HepG2 (cell line): ENCODE data around the gene GOLGA8R.
"Not testable (repeated sequence)": the region's sequence is repeated elsewhere in the genome, so short reads cannot be mapped to it uniquely, and the experiment has no call there.

ENCODE experiments used
- ARHGAP35 ChIP-seq: sonication (generic); formaldehyde crosslinking; IDR thresholded peaks from 2 replicates; pipeline ENCODE4 v1.9.0; 2022; ENCODE audit warnings: mild to moderate bottlenecking, inconsistent platforms, moderate library complexity, missing genetic modification reagents, borderline replicate concordance
- EZH2 ChIP-seq: conservative IDR thresholded peaks from 2 replicates; pipeline ENCODE4 v1.6.1; 2012; ENCODE audit warnings: mild to moderate bottlenecking, low read depth, low read length, moderate library complexity
- RNF2 ChIP-seq: fragments of 450-650 bp; conservative IDR thresholded peaks from 2 replicates; pipeline ENCODE4 v1.6.1; 2016; ENCODE audit warnings: low read depth
- SATB2 ChIP-seq: sonication (generic); formaldehyde crosslinking; IDR thresholded peaks from 2 replicates; pipeline ENCODE4 v1.5.0; 2020; ENCODE audit warnings: missing genetic modification reagents
- SRF ChIP-seq: IDR thresholded peaks from 2 replicates; pipeline ENCODE4 v1.6.1; 2011; ENCODE audit warnings: mild to moderate bottlenecking, low read depth, low read length, moderate library complexity
- ZNF841 ChIP-seq: sonication (generic); formaldehyde crosslinking; IDR thresholded peaks from 2 replicates; pipeline ENCODE4 v1.8.1; 2023; ENCODE audit warnings: missing genetic modification reagents, borderline replicate concordance
- TF ChIP-seq, protein P1 (sequence below): sonication (generic); formaldehyde crosslinking; conservative IDR thresholded peaks from 2 replicates; pipeline ENCODE4 v1.8.0; 2022; ENCODE audit warnings: mild to moderate bottlenecking, moderate library complexity, missing genetic modification reagents
- TF ChIP-seq, protein P2 (sequence below): sonication (generic); formaldehyde crosslinking; IDR thresholded peaks from 2 replicates; pipeline ENCODE4 v1.5.0; 2020; ENCODE audit warnings: mild to moderate bottlenecking, missing genetic modification reagents, moderate library complexity

DNA sequence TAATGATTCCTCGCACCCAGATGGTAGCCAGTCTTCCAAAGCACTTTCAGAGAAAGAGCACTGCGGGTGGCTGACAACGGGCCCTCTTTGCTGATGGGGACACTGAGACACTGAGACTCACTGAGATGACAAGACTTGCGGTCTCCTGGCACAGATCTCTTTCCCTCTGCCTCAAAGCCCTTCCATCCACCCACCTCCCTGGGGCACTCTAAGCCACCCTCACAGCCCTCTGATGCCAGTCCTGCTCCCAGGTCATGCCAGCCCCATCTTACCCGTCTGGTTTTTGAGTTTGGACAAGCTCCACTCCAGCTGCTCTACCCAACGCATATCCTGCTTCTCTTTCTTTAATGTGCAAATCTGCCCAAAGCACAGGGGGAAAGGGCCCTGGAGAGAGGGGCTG lies 6.4 kb downstream of the GOLGA8R start:
- TF ChIP-seq RNF2; ZNF841 (CRISPR knock-in tag); SATB2 (CRISPR knock-in tag); SRF; EZH2; ARHGAP35 (CRISPR knock-in tag): not testable (repeated sequence)
- TF ChIP-seq, protein P1, sequence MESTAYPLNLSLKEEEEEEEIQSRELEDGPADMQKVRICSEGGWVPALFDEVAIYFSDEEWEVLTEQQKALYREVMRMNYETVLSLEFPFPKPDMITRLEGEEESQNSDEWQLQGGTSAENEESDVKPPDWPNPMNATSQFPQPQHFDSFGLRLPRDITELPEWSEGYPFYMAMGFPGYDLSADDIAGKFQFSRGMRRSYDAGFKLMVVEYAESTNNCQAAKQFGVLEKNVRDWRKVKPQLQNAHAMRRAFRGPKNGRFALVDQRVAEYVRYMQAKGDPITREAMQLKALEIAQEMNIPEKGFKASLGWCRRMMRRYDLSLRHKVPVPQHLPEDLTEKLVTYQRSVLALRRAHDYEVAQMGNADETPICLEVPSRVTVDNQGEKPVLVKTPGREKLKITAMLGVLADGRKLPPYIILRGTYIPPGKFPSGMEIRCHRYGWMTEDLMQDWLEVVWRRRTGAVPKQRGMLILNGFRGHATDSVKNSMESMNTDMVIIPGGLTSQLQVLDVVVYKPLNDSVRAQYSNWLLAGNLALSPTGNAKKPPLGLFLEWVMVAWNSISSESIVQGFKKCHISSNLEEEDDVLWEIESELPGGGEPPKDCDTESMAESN (CRISPR knock-in tag): not testable (repeated sequence)
- TF ChIP-seq, protein P2, sequence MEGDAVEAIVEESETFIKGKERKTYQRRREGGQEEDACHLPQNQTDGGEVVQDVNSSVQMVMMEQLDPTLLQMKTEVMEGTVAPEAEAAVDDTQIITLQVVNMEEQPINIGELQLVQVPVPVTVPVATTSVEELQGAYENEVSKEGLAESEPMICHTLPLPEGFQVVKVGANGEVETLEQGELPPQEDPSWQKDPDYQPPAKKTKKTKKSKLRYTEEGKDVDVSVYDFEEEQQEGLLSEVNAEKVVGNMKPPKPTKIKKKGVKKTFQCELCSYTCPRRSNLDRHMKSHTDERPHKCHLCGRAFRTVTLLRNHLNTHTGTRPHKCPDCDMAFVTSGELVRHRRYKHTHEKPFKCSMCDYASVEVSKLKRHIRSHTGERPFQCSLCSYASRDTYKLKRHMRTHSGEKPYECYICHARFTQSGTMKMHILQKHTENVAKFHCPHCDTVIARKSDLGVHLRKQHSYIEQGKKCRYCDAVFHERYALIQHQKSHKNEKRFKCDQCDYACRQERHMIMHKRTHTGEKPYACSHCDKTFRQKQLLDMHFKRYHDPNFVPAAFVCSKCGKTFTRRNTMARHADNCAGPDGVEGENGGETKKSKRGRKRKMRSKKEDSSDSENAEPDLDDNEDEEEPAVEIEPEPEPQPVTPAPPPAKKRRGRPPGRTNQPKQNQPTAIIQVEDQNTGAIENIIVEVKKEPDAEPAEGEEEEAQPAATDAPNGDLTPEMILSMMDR (CRISPR knock-in tag): not testable (repeated sequence)
